A549 (cell line): Measurements from ENCODE around the gene TCEAL5. TPM values are rescaled to one million over a fixed set of nuclear protein-coding genes. Genes with fewer than 3 reads are reported as not detected.

ENCODE experiments used
- ATAC-seq, 2 experiments: fragments of 200-7000 bp in 1 of 2; fragments of >200 bp in 1 of 2; cut with Nextera tagmentation in 1 of 2; cut with Tn5 transposase in 1 of 2; 3 replicates each; pipeline versions ENCODE4 v1.8.0 to v1.9.1; 2018 to 2020; ENCODE audit warnings: mild to moderate bottlenecking in 1 of 2, moderate library complexity in 1 of 2
- CTCF ChIA-PET: fragments of 300-600 bp; sonication (Branson Sonifier 250); formaldehyde crosslinking; extraction: SDS; loops from one replicate; lab custom pipeline; 2021; ENCODE audit warnings: antibody characterized with exemption, inconsistent platforms; lab: Yijun Ruan, JAX
- POLR2A ChIA-PET: fragments of 350-600 bp; formaldehyde crosslinking; extraction: SDS; loops from one replicate; lab custom pipeline; 2021; ENCODE audit warnings: antibody characterized with exemption, inconsistent platforms; lab: Yijun Ruan, JAX
- DNase-seq, 2 experiments: peaks; one replicate each; pipeline versions ENCODE4 v3.0.0 to v3.0.0-alpha.2; 2011 to 2016; ENCODE audit warnings: low read depth in 1 of 2, low spot score in 1 of 2
- FAIRE-seq: peaks from 2 replicates; lab custom pipeline; 2011; peaks lifted over from hg19 to GRCh38; lab: Jason Lieb, UNC
- H3K27ac ChIP-seq, 2 experiments: fragments of >200 bp; sonication (Bioruptor Twin); formaldehyde crosslinking; 3 replicates each; pipeline ENCODE4 v1.5.1; 2016 to 2017
- H3K4me1 ChIP-seq: fragments of >200 bp; sonication (Bioruptor Twin); formaldehyde crosslinking; 3 replicates; pipeline ENCODE4 v1.6.1; 2016
- H3K4me2 ChIP-seq: fragments of >200 bp; sonication (Bioruptor Twin); formaldehyde crosslinking; 3 replicates; pipeline ENCODE4 v1.6.1; 2016
- H3K4me3 ChIP-seq: fragments of >200 bp; sonication (Bioruptor Twin); formaldehyde crosslinking; 3 replicates; pipeline ENCODE4 v1.5.1; 2016
- H3K9me3 ChIP-seq: fragments of >200 bp; sonication (Bioruptor Twin); formaldehyde crosslinking; 3 replicates; pipeline ENCODE4 v1.6.1; 2016
- BHLHE40 ChIP-seq: IDR thresholded peaks from 2 replicates; pipeline ENCODE4 v1.6.1; 2012; ENCODE audit warnings: low read depth, low read length, inconsistent platforms
- CBX8 ChIP-seq: fragments of 200-600 bp; sonication (generic); IDR thresholded peaks from 2 replicates; pipeline ENCODE4 v1.6.1; 2016
- CEBPB ChIP-seq, 2 experiments: fragments of >200 bp in 1 of 2; sonication (Bioruptor Twin) in 1 of 2; formaldehyde crosslinking in 1 of 2; IDR thresholded peaks; 2 replicates each; pipeline ENCODE4 v1.6.1; 2012 to 2016
- CHD4 ChIP-seq: fragments of 200-600 bp; sonication (generic); IDR thresholded peaks from 2 replicates; pipeline ENCODE4 v1.6.1; 2016; ENCODE audit warnings: antibody characterized with exemption, mild to moderate bottlenecking, borderline replicate concordance
- EHF ChIP-seq: fragments of 250-450 bp; sonication (Bioruptor Pico); IDR thresholded peaks from 2 replicates; pipeline ENCODE4 v1.5.0; 2020; ENCODE audit warnings: mild to moderate bottlenecking
- GATA3 ChIP-seq: IDR thresholded peaks from 2 replicates; pipeline ENCODE4 v1.6.1; 2012; ENCODE audit warnings: borderline replicate concordance
- HOXA7 ChIP-seq: fragments of 250-450 bp; sonication (Bioruptor Pico); IDR thresholded peaks from 2 replicates; pipeline ENCODE4 v1.5.0; 2020; ENCODE audit warnings: mild to moderate bottlenecking, moderate library complexity
- MAZ ChIP-seq: fragments of 150-350 bp; IDR thresholded peaks from 2 replicates; pipeline ENCODE4 v1.6.1; 2014; ENCODE audit warnings: antibody characterized with exemption, low read depth, low read length, borderline replicate concordance
- NFE2L2 ChIP-seq: fragments of 150-350 bp; conservative IDR thresholded peaks from 2 replicates; pipeline ENCODE4 v1.6.1; 2014; ENCODE audit warnings: low read length
- NR3C1 ChIP-seq: fragments of >200 bp; sonication (Bioruptor Twin); formaldehyde crosslinking; IDR thresholded peaks from 3 replicates; pipeline ENCODE4 v1.6.1; 2017
- PHF8 ChIP-seq: fragments of 200-600 bp; sonication (generic); IDR thresholded peaks from 2 replicates; pipeline ENCODE4 v1.6.1; 2016; ENCODE audit warnings: low read depth, mild to moderate bottlenecking, antibody characterized with exemption, moderate library complexity, borderline replicate concordance
- RCOR1 ChIP-seq: fragments of 150-350 bp; IDR thresholded peaks from 2 replicates; pipeline ENCODE4 v1.6.1; 2014; ENCODE audit warnings: antibody characterized with exemption, low read length, low read depth
- RFX5 ChIP-seq: fragments of 450-650 bp; IDR thresholded peaks from 2 replicates; pipeline ENCODE4 v1.7.1; 2014; ENCODE audit warnings: antibody characterized with exemption, mild to moderate bottlenecking, moderate library complexity
- TFCP2L1 ChIP-seq: fragments of 250-450 bp; sonication (Bioruptor Pico); IDR thresholded peaks from 2 replicates; pipeline ENCODE4 v1.5.0; 2021; ENCODE audit warnings: mild to moderate bottlenecking
- TP53 ChIP-seq: fragments of 250-450 bp; sonication (Bioruptor Pico); IDR thresholded peaks from 2 replicates; pipeline ENCODE4 v1.5.0; 2021; ENCODE audit warnings: mild to moderate bottlenecking, moderate library complexity
- ZC3H11A ChIP-seq: fragments of 450-650 bp; IDR thresholded peaks from 2 replicates; pipeline ENCODE4 v1.6.1; 2014; ENCODE audit warnings: antibody characterized with exemption, mild to moderate bottlenecking
- WGBS: methylation state at CpG from one replicate; pipeline ENCODE4 v1.1.6; 2017; ENCODE audit errors: missing lambda C conversion rate; 5-methylcytosine and 5-hydroxymethylcytosine counted together
- polyA plus RNA-seq, 4 experiments: library from polyadenylated mRNA; depleted of rRNA in 3 of 4; stranded (reverse); fragments of >200 nt; fragmentation: RNase III in 1 of 4; extraction: RNeasy Plus Mini Kit Qiagen cat#74134 plus additional on column Dnase treatment in 1 of 4; gene quantifications; 2 replicates in 3 of 4; 3 replicates in 1 of 4; pipeline ENCODE4 v1.2.3, GENCODE V29; 2011 to 2017
- TF ChIP-seq, protein P1 (sequence below): fragments of 250-450 bp; sonication (Bioruptor Pico); IDR thresholded peaks from 2 replicates; pipeline ENCODE4 v1.5.0; 2021; ENCODE audit warnings: mild to moderate bottlenecking, moderate library complexity, borderline replicate concordance
- TF ChIP-seq, protein P2 (sequence below): IDR thresholded peaks from 2 replicates; pipeline ENCODE4 v1.6.1; 2012
- TF ChIP-seq, protein P3 (sequence below): fragments of 150-350 bp; IDR thresholded peaks from 2 replicates; pipeline ENCODE4 v1.6.1; 2014; ENCODE audit warnings: low read depth, mild to moderate bottlenecking, low read length
- TF ChIP-seq, protein P4 (sequence below): IDR thresholded peaks from 2 replicates; pipeline ENCODE4 v1.6.1; 2012

TCEAL5 gene
- polyA plus RNA-seq, 2 of the 4 experiments (the other 2 are of a cell fraction): not detected

GRCh38 chrX:103254171-103254824, 22.3 kb downstream of the TCEAL5 start:
- peak overlapping the region; percentile 75 to 89 for H3K27ac ChIP-seq
- DNase-seq: peak in 1 of 2 experiments; percentile 21
- TF ChIP-seq CBX8 (no peak), BHLHE40 (no peak), RCOR1 (no peak), NFE2L2 (no peak), RFX5 (no peak), TFCP2L1 (no peak)
- TF ChIP-seq, protein P1, sequence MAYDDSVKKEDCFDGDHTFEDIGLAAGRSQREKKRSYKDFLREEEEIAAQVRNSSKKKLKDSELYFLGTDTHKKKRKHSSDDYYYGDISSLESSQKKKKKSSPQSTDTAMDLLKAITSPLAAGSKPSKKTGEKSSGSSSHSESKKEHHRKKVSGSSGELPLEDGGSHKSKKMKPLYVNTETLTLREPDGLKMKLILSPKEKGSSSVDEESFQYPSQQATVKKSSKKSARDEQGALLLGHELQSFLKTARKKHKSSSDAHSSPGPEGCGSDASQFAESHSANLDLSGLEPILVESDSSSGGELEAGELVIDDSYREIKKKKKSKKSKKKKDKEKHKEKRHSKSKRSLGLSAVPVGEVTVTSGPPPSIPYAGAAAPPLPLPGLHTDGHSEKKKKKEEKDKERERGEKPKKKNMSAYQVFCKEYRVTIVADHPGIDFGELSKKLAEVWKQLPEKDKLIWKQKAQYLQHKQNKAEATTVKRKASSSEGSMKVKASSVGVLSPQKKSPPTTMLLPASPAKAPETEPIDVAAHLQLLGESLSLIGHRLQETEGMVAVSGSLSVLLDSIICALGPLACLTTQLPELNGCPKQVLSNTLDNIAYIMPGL: no peak
- TF ChIP-seq, protein P2, sequence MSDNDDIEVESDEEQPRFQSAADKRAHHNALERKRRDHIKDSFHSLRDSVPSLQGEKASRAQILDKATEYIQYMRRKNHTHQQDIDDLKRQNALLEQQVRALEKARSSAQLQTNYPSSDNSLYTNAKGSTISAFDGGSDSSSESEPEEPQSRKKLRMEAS: peak; percentile 12; the same call in 1 of the 2 replicates
- TF ChIP-seq, all 56 proteins: peak for 1
- H3K4me3 ChIP-seq: peak overlapping the region; percentile 78
- ATAC-seq (peak; percentile 46 to 71; a peak in 3 of 6 replicates), FAIRE-seq (no peak)
- ChIA-PET CTCF (no interaction called here), POLR2A (no interaction called here)
- WGBS: 10% methylated on average over 22 of the region's 22 CpGs
- no peaks in the 10 kb centered on the region for H3K9me3 ChIP-seq
- peak overlapping the region; percentile 85 for H3K4me2 ChIP-seq
- H3K4me1 ChIP-seq: no peaks in the 10 kb centered on the region

- TF ChIP-seq, protein P3, sequence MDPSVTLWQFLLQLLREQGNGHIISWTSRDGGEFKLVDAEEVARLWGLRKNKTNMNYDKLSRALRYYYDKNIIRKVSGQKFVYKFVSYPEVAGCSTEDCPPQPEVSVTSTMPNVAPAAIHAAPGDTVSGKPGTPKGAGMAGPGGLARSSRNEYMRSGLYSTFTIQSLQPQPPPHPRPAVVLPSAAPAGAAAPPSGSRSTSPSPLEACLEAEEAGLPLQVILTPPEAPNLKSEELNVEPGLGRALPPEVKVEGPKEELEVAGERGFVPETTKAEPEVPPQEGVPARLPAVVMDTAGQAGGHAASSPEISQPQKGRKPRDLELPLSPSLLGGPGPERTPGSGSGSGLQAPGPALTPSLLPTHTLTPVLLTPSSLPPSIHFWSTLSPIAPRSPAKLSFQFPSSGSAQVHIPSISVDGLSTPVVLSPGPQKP: no peak
- no peak for TF ChIP-seq PHF8
- no peak for TF ChIP-seq ZC3H11A
- no peak for TF ChIP-seq TP53
- TF ChIP-seq EHF (CRISPR knock-in tag): no peak
- TF ChIP-seq HOXA7 (CRISPR knock-in tag): no peak
- no peak for TF ChIP-seq MAZ
- TF ChIP-seq GATA3: no peak
- TF ChIP-seq, protein P4, sequence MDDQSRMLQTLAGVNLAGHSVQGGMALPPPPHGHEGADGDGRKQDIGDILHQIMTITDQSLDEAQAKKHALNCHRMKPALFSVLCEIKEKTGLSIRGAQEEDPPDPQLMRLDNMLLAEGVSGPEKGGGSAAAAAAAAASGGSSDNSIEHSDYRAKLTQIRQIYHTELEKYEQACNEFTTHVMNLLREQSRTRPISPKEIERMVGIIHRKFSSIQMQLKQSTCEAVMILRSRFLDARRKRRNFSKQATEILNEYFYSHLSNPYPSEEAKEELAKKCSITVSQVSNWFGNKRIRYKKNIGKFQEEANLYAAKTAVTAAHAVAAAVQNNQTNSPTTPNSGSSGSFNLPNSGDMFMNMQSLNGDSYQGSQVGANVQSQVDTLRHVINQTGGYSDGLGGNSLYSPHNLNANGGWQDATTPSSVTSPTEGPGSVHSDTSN: no peak
- ATAC-seq (no peak), DNase-seq (no peak), FAIRE-seq (no peak)
- ChIA-PET CTCF (no interaction called here), POLR2A (no interaction called here)
- Histone ChIP-seq H3K4me3 (peak overlapping the region; percentile 78), H3K9me3 (no peaks in the 10 kb centered on the region), H3K27ac (peak overlapping the region; percentile 75 to 89; a peak in 4 of 6 replicates), H3K4me2 (peak overlapping the region; percentile 85), H3K4me1 (no peaks in the 10 kb centered on the region)
- 83% methylated on average over 8 of the region's 8 CpGs for WGBS
These were observed 22.9 kb downstream of the TCEAL5 start for GRCh38 chrX:103253608-103254007.

- Histone ChIP-seq H3K9me3 (no peaks in the 10 kb centered on the region), H3K27ac (no peak overlapping the region), H3K4me3 (no peak overlapping the region), H3K4me2 (no peak overlapping the region), H3K4me1 (no peaks in the 10 kb centered on the region)
- FAIRE-seq (no peak), DNase-seq (no peak), ATAC-seq (no peak)
- no peak for TF ChIP-seq CEBPB (IDR thresholded peaks at IDR 0.05)
- no peak for TF ChIP-seq NR3C1
- no peak for TF ChIP-seq MAZ
- TF ChIP-seq, protein P1: no peak
- TF ChIP-seq CBX8: no peak
- TF ChIP-seq NFE2L2: no peak
- TF ChIP-seq CHD4: no peak
- ChIA-PET CTCF (interaction anchor here (1.0 kb wide), 1 partner anchor 39 kb away, joined by 5 read pairs; no protein-coding TSS in a partner anchor), POLR2A (no interaction called here)
- 90% methylated on average over 5 of the region's 5 CpGs for WGBS
These were observed 25.6 kb downstream of the TCEAL5 start for GRCh38 chrX:103250977-103251376.
